ENCODE data around the gene PTPRU.

PTPRU gene

DNA sequence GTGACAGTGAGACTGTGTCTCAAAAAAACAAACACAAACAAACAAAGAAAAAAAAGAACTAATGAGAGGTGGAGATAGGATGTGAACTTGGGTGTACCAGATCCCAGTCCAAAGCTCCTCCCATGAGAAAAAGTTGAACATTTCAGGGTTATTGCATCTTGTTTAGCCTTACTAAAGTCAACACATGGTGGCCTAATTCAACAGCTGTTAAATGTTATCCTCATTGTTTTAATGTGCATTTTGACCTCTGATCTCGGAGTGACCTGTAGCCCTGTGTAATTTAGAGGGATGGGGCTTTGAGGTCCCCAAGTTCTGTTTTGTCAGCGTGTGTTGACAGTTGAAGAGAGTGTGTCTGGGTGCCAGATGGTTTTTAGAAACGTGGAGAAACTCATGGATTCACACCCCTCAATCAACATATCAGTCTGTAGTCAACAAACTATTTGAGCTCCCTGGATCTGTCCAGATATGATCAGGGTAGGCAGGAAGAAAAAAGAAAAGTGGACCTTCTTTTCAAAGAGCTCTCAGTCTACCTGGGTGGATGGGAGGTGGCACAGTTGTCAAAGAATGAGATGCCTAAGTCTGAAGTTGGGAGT is 34.7 kb downstream of the PTPRU start:
- no peak for DNase-seq

DNA sequence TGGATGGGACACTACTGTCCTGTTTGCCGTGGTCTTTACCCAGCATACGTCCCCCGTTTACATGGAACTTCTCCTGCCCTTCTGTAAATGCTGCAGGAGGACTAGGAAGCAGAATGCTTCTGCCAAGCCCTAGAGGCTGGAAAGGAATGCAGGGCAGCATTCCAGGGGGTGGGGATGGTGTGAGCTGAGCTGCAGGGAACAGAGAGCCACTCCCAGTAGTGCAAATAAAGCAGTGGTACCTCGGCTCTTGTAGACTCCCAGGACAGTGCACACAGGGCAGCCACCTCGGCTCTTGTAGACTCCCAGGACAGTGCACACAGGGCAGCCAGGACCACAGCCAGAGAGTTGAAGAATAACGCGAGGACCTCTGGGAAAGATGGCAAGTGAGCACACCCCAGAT is 35.4 kb downstream of the PTPRU start:
- DNase-seq, result no peak

DNA sequence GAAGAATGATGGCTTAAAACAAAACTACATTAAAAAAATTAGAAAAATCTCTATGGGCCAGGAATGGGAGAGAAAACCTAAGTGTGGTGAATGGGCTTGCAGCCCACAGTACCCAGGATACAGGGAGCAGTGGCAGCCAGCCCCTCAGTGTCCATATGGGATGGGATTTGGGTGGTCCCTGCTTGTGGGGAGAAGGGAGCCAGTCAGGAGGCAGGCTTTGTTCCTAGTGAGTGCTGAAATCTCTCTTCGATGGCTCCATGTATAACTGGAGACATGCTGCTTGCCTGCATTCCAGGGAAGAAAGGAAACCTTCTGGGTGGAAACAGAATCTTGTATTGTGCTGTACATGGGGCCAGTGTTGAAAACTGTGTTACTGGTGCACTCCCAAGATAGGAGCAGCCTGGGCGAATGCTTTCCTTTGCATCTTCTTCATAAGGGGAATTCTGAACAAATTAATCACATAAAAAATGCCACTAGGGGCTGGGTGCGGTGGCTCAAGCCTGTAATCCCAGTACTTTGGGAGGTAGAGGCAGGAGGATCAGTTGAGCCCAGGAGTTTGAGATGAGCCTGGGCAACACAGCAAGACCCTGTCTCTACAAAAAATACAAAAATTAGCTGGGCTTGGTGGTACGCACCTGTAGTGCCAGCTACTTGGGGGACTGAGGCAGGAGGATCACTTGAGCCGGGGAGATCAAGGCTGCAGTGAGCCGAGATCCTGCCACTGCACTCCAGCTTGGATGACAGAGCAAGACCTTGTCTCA is 36.0 kb downstream of the PTPRU start:
- no peak for DNase-seq

DNA sequence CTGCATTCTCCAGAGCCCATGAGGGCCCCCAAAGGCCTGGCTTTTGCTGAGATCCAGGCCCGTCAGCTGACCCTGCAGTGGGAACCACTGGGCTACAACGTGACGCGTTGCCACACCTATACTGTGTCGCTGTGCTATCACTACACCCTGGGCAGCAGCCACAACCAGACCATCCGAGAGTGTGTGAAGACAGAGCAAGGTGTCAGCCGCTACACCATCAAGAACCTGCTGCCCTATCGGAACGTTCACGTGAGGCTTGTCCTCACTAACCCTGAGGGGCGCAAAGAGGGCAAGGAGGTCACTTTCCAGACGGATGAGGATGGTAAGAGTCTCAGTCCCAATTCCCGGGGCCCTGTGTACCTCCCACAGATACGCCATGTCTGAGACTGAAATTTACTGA is 39.1 kb downstream of the PTPRU start:
- DNase-seq, result no peak

DNA sequence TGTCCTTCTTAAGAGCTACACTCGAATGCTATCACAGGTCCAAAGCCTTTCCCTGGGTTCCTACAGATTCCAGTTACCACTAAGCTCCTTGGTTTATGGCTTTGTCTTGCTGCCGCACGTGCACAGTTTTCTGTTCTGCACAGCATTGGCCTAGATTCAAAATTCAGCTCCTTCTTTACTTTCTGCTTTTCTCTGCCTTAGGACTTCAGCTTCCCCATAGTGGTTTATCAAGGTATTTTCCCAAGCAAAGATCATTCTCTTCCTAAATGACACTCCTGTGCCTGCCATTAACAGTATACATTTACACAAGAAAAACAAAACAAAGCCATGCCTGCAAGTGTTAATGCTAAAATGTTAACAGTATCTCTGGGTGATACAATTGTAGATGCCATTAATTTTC is 41.8 kb downstream of the PTPRU start:
- no peak for DNase-seq

DNA sequence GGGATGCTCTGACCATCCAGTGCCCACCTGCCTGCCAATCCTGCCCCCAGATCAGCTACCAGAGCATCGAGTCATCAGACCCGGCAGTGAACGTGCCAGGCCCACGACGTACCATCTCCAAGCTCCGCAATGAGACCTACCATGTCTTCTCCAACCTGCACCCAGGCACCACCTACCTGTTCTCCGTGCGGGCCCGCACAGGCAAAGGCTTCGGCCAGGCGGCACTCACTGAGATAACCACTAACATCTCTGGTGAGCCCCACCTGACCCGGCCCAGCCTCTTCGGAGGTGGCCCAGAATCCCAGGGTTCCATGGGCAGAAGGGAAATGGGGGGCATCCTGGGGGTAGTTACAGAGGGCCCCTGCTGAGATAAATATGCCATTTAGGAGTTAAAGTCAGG is 43.1 kb downstream of the PTPRU start:
- DNase-seq, result no peak

DNA sequence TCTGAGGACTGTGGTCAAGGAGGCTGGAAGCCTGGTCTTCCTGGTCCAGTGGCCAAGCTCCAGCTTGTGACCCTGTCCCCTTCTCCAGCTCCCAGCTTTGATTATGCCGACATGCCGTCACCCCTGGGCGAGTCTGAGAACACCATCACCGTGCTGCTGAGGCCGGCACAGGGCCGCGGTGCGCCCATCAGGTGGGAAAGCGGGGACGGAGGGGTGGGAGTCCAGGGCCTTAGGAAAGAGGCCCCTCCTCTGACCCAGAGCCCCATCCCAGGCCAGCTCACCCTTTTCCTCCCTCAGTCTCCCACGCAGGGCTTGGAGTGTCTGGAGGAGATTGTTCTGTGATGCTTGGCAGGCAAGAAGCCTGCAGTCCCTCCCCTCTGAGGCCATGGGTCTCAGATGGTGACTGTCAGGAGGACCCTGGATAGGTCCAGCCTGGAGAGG is 43.6 kb downstream of the PTPRU start:
- DNase-seq, result no peak

DNA sequence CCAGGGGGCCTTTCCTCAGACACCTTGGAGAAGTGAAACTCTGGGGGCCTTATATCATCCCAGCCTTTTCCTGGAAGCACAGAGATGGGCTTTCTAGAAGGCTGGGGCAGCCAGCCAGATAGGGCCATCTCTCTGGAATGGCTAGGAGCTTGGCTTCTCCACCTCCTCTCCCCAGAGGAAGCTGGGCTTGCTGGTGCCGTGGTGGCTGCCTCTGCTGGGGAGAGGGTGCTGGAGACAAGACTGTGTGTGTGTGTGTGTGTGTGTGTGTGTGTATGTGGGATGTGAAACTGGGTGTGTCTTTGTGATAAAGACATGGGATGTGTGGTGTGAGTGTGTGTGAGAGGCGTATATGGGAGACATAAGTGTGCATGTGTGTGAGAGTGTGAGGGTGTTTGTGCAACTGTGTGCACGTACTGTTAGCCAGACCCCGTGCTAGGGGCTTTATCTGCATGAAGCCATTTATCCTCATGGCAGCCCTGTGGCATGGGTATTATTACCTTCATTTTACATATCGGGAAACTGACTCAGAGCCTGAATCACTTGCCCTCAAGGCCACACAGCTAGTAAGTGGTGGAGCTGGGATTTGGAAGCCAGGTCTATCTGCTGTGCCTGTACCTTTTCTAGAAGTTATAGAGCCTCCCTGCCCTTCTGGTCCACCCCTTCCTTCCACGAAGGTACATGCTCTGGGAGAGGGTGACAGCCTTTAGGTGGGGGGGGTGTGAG is 44.2 kb downstream of the PTPRU start:
- DNase-seq, result no peak

DNA sequence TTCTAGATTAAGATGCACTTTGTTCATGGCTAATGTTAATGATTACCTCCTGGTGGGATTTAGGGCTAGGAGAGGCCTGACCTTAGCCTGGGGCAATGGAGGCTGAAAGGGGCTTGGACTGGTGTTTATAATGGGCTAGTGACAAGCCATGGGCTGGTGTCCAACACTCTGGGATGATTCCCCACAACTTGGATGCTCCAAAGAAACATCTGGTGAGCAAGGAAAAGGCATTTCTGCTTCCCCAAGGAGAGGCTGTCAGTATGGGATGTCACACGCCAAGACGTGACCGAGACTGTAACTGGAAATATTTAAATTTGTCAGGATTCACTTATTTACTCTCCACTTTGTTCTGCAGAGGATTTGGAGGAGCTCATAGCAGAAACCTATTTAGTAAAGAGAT is 45.2 kb downstream of the PTPRU start:
- no peak for DNase-seq

DNA sequence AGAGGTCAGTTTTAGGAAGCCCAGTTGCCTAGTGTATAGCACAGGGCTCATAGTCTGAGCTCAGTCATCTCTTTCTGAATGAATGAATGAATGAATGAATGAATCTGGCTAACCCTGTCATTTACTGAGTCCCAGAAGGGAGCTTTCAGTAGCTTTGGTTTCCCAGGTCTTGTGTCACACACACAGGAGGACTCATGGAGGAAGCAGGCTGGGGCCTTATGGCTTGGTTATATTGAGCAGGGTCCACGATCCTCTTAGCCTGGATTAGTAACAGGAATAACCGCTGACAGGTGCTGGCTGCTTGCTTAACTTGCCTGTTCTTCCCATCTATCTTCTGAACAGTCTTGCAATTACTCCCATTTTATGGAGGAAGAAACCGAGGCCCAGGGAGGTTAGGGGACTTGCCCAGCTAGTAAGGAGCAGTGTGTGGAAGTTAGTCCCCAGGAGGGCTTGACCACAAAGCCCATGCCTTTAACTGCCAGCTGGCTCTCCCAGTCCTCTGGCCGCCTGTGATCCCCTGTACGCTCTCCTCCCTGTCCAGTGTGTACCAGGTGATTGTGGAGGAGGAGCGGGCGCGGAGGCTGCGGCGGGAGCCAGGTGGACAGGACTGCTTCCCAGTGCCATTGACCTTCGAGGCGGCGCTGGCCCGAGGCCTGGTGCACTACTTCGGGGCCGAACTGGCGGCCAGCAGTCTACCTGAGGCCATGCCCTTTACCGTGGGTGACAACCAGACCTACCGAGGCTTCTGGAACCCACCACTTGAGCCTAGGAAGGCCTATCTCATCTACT is 46.0 kb downstream of the PTPRU start:
- no peak for DNase-seq

DNA sequence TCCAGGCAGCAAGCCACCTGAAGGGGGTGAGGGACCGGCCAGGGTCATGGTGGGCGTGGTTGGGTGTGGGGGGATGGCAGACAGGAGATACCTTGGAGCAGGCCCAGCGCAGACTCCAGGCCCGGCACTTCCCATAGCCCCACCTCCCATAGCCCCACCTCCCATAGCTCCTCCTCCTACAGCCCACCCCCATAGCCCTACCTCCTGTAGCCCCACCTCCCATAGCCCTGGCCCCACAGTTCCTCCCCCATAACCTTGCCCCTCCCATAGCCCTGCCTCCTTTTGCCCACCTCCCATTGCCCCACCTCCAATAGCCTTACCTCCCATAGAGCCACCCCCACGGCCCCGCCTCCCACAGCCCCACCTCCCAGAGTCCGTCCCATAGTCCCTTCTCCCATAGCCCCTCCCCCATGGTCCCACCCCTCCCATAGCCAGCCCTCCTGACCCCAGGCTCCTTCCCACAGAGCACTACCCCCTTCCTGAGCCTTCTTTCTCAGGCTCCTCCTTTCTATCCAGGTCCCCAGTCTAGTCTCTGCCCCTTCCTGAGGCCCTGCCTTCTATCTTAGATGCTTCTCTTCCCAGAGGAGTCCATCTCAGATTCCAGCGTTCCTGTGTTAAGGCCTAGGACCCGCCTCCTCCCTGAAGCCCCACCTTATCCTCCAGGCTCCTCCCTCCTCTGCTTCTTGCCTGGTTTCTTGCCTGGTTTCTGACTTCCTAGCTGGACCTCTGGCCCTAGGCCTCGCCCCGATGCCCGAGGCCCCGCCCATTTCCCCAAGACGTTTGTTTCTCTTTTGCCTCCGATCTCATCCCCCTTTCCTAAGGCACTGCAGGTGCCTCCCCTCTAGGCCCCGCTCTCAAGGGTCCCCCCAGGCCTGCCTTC is 46.8 kb downstream of the PTPRU start:
- DNase-seq, result no peak

DNA sequence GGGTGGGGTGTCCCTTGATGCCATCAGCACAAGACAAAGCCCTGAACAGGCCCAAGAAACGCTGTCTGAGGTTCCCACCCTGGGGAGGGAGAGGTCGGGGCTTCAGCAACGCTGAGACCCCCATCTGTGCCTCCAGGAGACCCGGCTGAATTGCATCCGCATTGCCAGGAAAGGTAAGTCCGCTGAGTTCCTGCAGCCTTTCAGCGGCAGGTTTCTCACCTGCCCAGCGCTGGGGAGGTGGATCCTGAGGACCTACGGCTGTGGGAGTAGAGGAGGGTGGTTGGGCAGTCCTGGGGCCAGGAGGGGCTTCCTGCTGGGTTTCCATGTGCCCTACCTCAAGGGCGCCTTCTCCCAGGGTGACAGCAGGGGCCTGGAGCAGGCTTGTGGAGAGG is 47.5 kb downstream of the PTPRU start:
- no peak for DNase-seq

DNA sequence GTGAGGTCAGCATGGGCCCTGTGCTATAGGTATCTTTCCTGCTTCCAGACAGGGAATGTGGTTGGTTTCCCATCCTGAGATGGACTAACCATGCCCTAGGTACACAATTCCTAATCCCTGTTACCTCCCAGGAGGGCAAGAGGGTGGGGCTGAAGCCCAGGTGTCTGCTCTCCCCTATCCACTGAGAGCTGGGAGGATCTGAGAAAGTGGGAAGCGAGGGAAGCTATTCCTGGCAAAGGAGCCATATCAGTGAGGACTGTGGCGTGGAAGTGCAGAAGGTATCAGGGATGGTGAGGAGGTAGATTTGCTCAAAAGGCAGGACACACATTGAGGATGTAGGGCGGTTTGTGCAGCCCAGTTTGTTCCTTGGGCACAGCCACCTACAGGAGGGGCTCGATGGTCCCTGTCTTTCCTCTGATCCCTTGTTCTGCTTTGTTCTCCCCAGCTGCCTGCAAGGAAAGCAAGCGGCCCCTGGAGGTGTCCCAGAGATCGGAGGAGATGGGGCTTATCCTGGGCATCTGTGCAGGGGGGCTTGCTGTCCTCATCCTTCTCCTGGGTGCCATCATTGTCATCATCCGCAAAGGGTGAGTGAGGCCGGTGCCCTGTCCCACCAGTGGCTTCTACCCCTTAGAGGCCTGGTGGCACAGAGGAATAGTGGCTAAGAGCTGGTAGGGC is 48.1 kb downstream of the PTPRU start:
- DNase-seq, result no peak

DNA sequence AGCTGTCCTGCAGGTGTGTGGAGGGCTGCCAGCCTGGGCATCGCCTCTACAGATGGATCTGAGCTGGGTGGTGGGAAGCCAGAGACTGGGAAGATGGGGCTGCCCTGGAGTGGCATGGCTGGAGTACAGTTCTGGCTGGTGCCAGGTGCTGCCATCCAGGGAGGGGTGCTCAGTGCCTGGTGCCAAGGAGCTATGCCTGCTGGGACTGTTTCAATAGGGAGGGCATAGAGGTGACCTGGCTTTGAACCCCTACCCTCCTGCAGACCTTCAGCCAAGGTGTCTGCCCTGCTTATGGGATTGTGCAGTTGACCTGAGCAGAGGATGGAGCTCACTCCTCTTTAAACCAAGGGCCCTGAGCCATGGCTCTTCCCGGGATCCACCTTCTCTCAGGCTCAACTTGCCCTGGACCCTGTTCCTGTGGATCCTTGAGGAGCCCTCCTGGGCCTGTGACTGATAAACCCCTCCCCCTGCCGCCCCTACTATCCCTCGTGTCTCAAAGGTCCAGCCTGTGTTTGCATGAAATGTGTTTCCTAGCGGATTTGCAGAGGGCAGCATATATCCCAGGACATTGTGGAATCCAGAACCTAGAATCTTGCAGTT is 48.7 kb downstream of the PTPRU start:
- DNase-seq, result no peak

DNA sequence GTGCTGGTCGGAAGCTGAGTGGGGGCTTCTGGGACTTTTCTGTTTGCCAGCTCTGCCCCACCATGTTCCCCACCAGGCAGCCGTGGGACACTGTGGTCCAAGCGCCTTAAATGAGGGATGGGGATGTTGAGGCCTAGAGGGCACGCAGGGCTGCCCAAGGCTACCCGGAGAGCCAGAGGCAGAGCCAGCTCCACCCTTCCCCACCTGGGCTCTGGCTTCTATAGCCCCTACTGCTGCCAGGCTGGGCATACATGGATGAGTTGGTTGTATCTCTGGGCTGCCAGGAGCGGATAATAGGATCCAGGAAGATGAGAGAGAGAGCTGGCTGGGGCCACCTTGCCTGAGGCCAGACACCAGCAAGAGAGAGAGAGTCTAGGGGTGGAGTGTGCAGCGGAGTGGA is 49.4 kb downstream of the PTPRU start:
- DNase-seq, result no peak

DNA sequence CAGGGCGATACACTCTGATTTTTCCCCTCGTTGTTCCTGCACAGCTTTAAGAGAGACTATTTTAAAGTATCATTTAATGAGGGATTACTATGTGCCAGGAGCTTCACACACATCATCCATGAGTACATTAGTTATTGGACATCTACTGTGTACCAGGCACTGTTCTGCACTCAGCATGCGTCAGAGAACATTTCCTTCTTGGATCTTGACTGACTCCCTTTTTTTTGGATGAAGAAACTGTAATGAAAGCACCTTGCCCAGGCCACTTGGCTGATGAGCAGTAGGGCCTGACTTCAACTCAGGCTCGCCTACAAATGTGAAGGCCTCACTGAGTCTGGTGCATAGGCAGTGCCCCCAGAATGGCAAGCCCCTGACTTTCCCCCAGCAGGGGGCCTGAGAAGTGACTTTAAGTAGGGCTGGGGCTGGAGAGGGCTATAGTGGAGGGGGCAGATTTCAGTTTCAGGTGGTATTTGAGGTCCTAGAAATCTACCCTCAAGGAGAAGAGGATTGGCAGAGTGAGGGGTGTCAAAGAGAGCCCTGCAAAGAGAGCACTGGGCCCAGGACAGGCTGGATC is 50.0 kb downstream of the PTPRU start:
- no peak for DNase-seq

DNA sequence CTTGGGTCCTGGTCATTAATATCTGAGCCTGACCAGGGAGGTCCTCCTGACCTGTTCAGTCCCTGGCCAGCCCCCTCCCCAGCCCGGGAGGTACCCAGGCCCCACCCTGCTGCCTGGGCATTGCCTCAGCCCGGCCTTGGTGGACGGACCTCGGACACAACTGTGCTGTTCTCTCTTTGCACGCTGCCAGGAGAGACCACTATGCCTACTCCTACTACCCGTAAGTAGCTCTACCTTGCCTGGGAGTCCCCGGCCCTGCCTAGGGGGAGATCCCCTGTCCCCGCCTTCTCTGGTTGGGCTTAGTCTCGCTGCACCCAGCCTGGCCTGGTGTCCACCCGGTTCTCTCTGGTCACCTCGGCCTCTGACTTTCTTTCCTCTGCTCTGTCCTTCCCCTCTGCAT is 53.2 kb downstream of the PTPRU start:
- DNase-seq, result no peak

DNA sequence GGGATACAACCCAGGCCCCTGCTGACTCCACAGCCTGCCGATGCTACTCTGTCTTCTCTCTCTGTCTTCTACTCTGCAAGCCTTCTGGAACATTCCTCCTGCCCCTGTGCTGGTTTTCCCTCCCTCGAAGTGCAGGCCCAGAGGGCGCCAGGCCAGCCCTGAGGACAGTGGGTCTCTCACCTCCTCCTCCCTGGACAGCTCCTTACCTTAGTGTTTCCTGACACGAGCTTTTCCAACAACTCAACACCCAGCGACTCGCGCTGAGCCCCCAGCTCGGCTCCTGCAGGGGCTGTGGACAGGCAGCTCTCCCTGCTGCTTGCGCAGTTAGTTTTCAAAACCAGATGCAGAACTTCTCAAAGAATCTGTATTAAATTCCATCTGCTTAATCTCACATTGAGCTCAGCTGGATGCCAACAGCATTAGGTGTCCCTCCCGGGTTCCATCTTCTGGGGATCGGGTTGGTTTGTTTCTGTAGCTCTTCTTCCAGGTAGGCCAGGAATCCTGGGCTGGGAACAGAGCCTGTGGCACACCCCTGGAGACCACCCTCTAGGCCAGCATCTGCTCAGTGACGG is 54.2 kb downstream of the PTPRU start:
- no peak for DNase-seq

DNA sequence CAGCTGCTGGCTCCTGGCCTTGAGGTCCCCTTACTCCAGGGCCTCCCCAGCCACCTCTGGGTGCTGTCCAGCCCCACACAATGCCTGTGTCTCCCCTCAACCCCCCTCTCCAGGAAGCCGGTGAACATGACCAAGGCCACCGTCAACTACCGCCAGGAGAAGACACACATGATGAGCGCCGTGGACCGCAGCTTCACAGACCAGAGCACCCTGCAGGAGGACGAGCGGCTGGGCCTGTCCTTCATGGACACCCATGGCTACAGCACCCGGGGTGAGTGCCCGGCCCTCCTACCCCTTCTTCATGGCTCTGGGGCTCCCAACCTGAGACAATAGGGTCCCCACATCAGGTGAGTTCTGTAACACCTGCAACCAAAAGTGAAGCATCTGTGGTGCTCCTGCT is 55.4 kb downstream of the PTPRU start:
- DNase-seq, result no peak

DNA sequence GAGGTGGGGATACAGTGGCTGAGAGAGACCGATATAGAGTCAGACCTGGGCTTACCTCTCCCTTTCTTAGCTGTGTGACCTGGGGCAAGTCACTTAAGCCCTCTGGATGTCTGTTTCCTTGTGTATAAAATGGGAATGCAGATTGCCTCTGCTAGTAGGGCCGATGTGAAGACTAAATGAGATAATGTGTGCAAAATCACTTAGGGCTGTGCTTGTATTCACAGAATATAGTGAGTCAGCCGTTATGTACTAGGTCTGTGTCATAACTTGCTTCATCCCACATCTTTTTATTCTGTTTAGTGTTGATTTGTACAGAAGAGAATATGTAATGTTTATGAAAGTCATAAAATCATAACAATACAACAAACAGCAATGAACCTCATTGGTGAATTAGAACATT is 56.0 kb downstream of the PTPRU start:
- DNase-seq, result no peak

DNA sequence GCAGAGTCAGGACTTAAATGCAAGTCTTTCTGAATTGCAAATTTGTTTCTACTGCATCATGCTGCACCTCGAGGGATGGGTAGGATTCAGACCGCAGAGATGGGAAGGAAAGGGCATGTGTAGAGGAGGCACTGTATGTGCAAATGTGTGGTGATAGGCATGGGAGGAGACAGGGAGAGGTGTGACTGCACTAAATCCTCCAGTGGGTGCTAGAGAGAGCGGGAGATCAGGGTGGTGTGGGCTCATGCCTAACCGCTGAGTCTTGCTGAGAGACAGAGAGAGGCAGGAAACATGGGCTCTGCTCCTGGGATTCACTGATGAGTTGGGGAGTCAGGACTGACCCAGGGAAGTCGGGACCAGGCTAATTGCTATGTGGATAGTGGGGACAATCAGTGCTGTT is 61.1 kb downstream of the PTPRU start:
- DNase-seq, result no peak

All from NCI-H2107 (cell line).